WTC11 (cell line): ENCODE results near the gene TNNI2. TPM values are rescaled to one million over a fixed set of nuclear protein-coding genes. Genes with fewer than 3 reads are reported as not detected.

Experiments
- ATAC-seq: fragments of 200-7000 bp; cut with Tn5 transposase; 2 replicates; pipeline ENCODE4 v1.10.0; 2021; ENCODE audit warnings: mild to moderate bottlenecking, moderate library complexity
- CTCF ChIA-PET: fragments of 300-600 bp; sonication (Branson Sonifier 250); formaldehyde crosslinking; loops from one replicate; lab custom pipeline; 2021; ENCODE audit warnings: antibody characterized with exemption; lab: Charles Lee
- POLR2A ChIA-PET: fragments of 350-600 bp; sonication (Branson Sonifier 250); formaldehyde crosslinking; loops from one replicate; lab custom pipeline; 2021; ENCODE audit warnings: antibody characterized with exemption; lab: Charles Lee
- DNase-seq: peaks from one replicate; pipeline ENCODE4 v3.0.0; 2021; ENCODE audit warnings: low spot score
- H3K27ac Mint-ChIP-seq: 2 replicates; pipeline ENCODE4 v1.8.0; 2021; ENCODE audit warnings: mixed read lengths
- H3K27me3 Mint-ChIP-seq: 2 replicates; pipeline ENCODE4 v1.8.0; 2021; ENCODE audit warnings: low read depth, mild to moderate bottlenecking, moderate library complexity, mixed read lengths
- H3K36me3 Mint-ChIP-seq: 2 replicates; pipeline ENCODE4 v1.8.0; 2021; ENCODE audit warnings: mixed read lengths
- H3K4me1 Mint-ChIP-seq: 2 replicates; pipeline ENCODE4 v1.8.0; 2022; ENCODE audit warnings: mixed read lengths
- H3K4me3 Mint-ChIP-seq: 2 replicates; pipeline ENCODE4 v1.8.0; 2021; ENCODE audit warnings: mild to moderate bottlenecking, moderate library complexity, mixed read lengths
- H3K9me3 Mint-ChIP-seq: 2 replicates; pipeline ENCODE4 v1.8.0; 2021; ENCODE audit warnings: mixed read lengths
- AFF4 ChIP-seq: sonication (generic); formaldehyde crosslinking; IDR thresholded peaks from 2 replicates; pipeline ENCODE4 v1.8.1; 2023; ENCODE audit warnings: mild to moderate bottlenecking, missing genetic modification reagents, borderline replicate concordance
- CBFB ChIP-seq: sonication (generic); formaldehyde crosslinking; IDR thresholded peaks from 2 replicates; pipeline ENCODE4 v1.8.1; 2022; ENCODE audit warnings: mild to moderate bottlenecking, low read depth, missing genetic modification reagents
- E2F4 ChIP-seq: sonication (generic); formaldehyde crosslinking; IDR thresholded peaks from 2 replicates; pipeline ENCODE4 v1.8.1; 2022; ENCODE audit warnings: low read depth, mild to moderate bottlenecking, moderate library complexity, missing genetic modification reagents, borderline replicate concordance
- EMX1 ChIP-seq: fragments of 250-450 bp; sonication (Bioruptor Pico); IDR thresholded peaks from 2 replicates; pipeline ENCODE4 v1.8.0; 2021; ENCODE audit warnings: mild to moderate bottlenecking
- ESRRA ChIP-seq: sonication (generic); formaldehyde crosslinking; IDR thresholded peaks from 2 replicates; pipeline ENCODE4 v1.8.1; 2022; ENCODE audit warnings: mild to moderate bottlenecking, missing genetic modification reagents, borderline replicate concordance
- FOXJ3 ChIP-seq: sonication (generic); formaldehyde crosslinking; IDR thresholded peaks from 2 replicates; pipeline ENCODE4 v1.9.0; 2021; ENCODE audit warnings: missing genetic modification reagents, mild to moderate bottlenecking, borderline replicate concordance
- HMGA2 ChIP-seq: fragments of 250-450 bp; sonication (Bioruptor Pico); IDR thresholded peaks from 2 replicates; pipeline ENCODE4 v1.4.0; 2021; ENCODE audit warnings: mild to moderate bottlenecking, moderate library complexity
- IRF2 ChIP-seq: sonication (generic); formaldehyde crosslinking; IDR thresholded peaks from 2 replicates; pipeline ENCODE4 v1.8.0; 2022; ENCODE audit warnings: low read depth, missing genetic modification reagents, borderline replicate concordance
- KAT7 ChIP-seq: sonication (generic); formaldehyde crosslinking; IDR thresholded peaks from 2 replicates; pipeline ENCODE4 v1.8.1; 2023; ENCODE audit warnings: missing genetic modification reagents, mild to moderate bottlenecking, borderline replicate concordance
- MAX ChIP-seq: sonication (generic); formaldehyde crosslinking; IDR thresholded peaks from 2 replicates; pipeline ENCODE4 v1.8.0; 2022; ENCODE audit warnings: mild to moderate bottlenecking, missing genetic modification reagents
- NR1H2 ChIP-seq: sonication (generic); formaldehyde crosslinking; IDR thresholded peaks from 2 replicates; pipeline ENCODE4 v1.9.0; 2021; ENCODE audit warnings: mild to moderate bottlenecking, moderate library complexity, missing genetic modification reagents
- NR3C1 ChIP-seq: sonication (generic); formaldehyde crosslinking; conservative IDR thresholded peaks from 2 replicates; pipeline ENCODE4 v1.8.1; 2023; ENCODE audit warnings: low read depth, mild to moderate bottlenecking, missing genetic modification reagents
- OVOL2 ChIP-seq: fragments of 250-450 bp; sonication (Bioruptor Pico); IDR thresholded peaks from 2 replicates; pipeline ENCODE4 v1.9.0; 2021; ENCODE audit warnings: mild to moderate bottlenecking, borderline replicate concordance
- PRRX2 ChIP-seq: fragments of 250-450 bp; sonication (Bioruptor Pico); IDR thresholded peaks from 2 replicates; pipeline ENCODE4 v1.8.0; 2021; ENCODE audit warnings: mild to moderate bottlenecking
- SMAD4 ChIP-seq: sonication (generic); formaldehyde crosslinking; IDR thresholded peaks from 2 replicates; pipeline ENCODE4 v1.8.0; 2022; ENCODE audit warnings: mild to moderate bottlenecking, missing genetic modification reagents
- TP53 ChIP-seq: sonication (generic); formaldehyde crosslinking; IDR thresholded peaks from 2 replicates; pipeline ENCODE4 v1.8.1; 2023; ENCODE audit warnings: mild to moderate bottlenecking, missing genetic modification reagents
- ZBTB21 ChIP-seq: sonication (generic); formaldehyde crosslinking; IDR thresholded peaks from 2 replicates; pipeline ENCODE4 v1.8.1; 2023; ENCODE audit warnings: mild to moderate bottlenecking, missing genetic modification reagents, borderline replicate concordance
- ZNF121 ChIP-seq: sonication (generic); formaldehyde crosslinking; IDR thresholded peaks from 2 replicates; pipeline ENCODE4 v1.8.0; 2023; ENCODE audit warnings: missing genetic modification reagents
- ZNF416 ChIP-seq: fragments of 250-450 bp; sonication (Bioruptor Pico); IDR thresholded peaks from 2 replicates; pipeline ENCODE4 v1.9.0; 2021; ENCODE audit warnings: mild to moderate bottlenecking, inconsistent platforms
- ZNF532 ChIP-seq: fragments of 250-450 bp; sonication (Bioruptor Pico); IDR thresholded peaks from 2 replicates; pipeline ENCODE4 v1.9.0; 2021; ENCODE audit warnings: mild to moderate bottlenecking, borderline replicate concordance
- total RNA-seq: library from RNA; stranded (reverse); gene quantifications from 3 replicates; pipeline ENCODE4 v1.2.3, GENCODE V29; 2021

Gene TNNI2
- total RNA-seq, 1 experiment from 2014 or later = not detected

- ATAC-seq (no peak), DNase-seq (no peak)
- Mint-ChIP-seq H3K27ac (no peak overlapping the region), H3K36me3 (no peaks in the 10 kb centered on the region), H3K4me3 (no peak overlapping the region), H3K27me3 (peaks cover 13% of the 10 kb centered on the region), H3K4me1 (peaks cover 2% of the 10 kb centered on the region; the same call in 1 of the 2 replicates), H3K9me3 (peaks cover 23% of the 10 kb centered on the region)
- CTCF ChIA-PET = interaction anchor here (0.6 to 1.4 kb wide), 4 partner anchors 10 to 129 kb away, joined by 3 to 5 read pairs (median 3); no protein-coding TSS in a partner anchor
- POLR2A ChIA-PET = no interaction called here
- TF ChIP-seq CBFB (CRISPR knock-in tag) (no peak), SMAD4 (CRISPR knock-in tag) (no peak), EMX1 (CRISPR knock-in tag) (no peak), KAT7 (CRISPR knock-in tag) (no peak), AFF4 (CRISPR knock-in tag) (no peak), ZNF416 (no peak), MAX (CRISPR knock-in tag) (no peak), OVOL2 (no peak), E2F4 (CRISPR knock-in tag) (no peak), NR3C1 (CRISPR knock-in tag) (no peak), PRRX2 (CRISPR knock-in tag) (no peak), ESRRA (CRISPR knock-in tag) (no peak), IRF2 (CRISPR knock-in tag) (no peak)
Measured at GRCh38 chr11:1822648-1823375, 16.0 kb upstream of the TNNI2 start.

- DNase-seq (no peak), ATAC-seq (no peak)
- Mint-ChIP-seq H3K9me3 (peaks cover 19% of the 10 kb centered on the region), H3K27me3 (peaks cover 11% of the 10 kb centered on the region), H3K27ac (no peak overlapping the region), H3K4me1 (peaks cover 2% of the 10 kb centered on the region; the same call in 1 of the 2 replicates), H3K4me3 (no peak overlapping the region), H3K36me3 (no peaks in the 10 kb centered on the region)
- CTCF ChIA-PET = interaction anchor here (0.6 to 5.6 kb wide), 12 partner anchors 9 to 228 kb away, joined by 3 to 93 read pairs (median 8); partner anchors contain the start of gene SYT8
- POLR2A ChIA-PET = no interaction called here
- no peak for TF ChIP-seq ZBTB21 (CRISPR knock-in tag)
- TF ChIP-seq IRF2 (CRISPR knock-in tag) = no peak
- TF ChIP-seq ZNF532 (CRISPR knock-in tag) = no peak
- TF ChIP-seq FOXJ3 (CRISPR knock-in tag) = no peak
- no peak for TF ChIP-seq HMGA2 (CRISPR knock-in tag)
- no peak for TF ChIP-seq AFF4 (CRISPR knock-in tag)
- TF ChIP-seq NR1H2 (CRISPR knock-in tag) = no peak
- no peak for TF ChIP-seq ZNF121 (CRISPR knock-in tag)
- no peak for TF ChIP-seq TP53
Measured at GRCh38 chr11:1823376-1824220, 15.2 kb upstream of the TNNI2 start.
